Body of pancreas (tissue), 4 donors: ENCODE measurements around the gene TBC1D4.

Source experiments
- CTCF ChIP-seq, 7 experiments: fragments of 450-650 bp in 4 of 7; fragments of 200-600 bp in 3 of 7; sonication (generic) in 3 of 7; IDR thresholded peaks; one replicate each; pipeline ENCODE4 v1.5.1; 2016 to 2019; ENCODE audit warnings: antibody characterized with exemption in 7 of 7
- POLR2A ChIP-seq, 3 donors: fragments of 450-650 bp; IDR thresholded peaks; one replicate each; pipeline ENCODE4 v1.6.1; 2016; ENCODE audit warnings: antibody characterized with exemption in 3 of 3, mild to moderate bottlenecking in 2 of 3

DNA sequence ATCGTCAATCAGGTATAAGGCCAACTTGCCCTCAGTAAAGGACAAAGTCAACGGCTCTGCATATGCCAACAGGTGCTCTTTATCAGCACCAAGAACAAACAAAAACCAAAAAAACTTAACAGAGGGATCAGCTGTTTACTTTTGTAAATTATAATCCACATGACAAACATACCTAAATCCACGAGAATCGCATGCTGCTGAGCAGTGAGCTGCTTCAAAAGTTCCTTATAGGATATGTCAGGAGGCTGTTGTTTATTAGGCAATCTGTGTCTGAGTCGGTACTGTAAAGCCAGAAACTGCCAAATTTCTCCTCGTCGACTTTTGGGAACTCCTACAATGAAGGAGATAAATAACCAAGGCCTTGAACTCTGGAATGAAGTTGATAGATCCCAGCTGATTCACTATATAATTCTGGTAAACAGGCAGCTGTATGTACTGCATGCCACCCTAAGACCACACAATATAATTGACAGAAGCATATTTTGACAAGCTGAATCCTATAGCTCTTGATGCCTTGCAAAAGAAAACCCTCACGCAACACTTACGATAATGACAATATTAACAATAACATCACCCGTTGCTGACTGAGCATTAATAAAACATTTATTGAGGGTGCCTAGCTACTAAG lies 179.8 kb downstream of the TBC1D4 start:
- no peak for TF ChIP-seq CTCF (IDR thresholded peaks at IDR 0.05)
- no peak for TF ChIP-seq POLR2A (IDR thresholded peaks at IDR 0.05)
